Measurements from ENCODE around the gene IPO11.
"Not testable (repeated sequence)": the region's sequence is repeated elsewhere in the genome, so short reads cannot be mapped to it uniquely, and the experiment has no call there.

The IPO11 gene

DNA sequence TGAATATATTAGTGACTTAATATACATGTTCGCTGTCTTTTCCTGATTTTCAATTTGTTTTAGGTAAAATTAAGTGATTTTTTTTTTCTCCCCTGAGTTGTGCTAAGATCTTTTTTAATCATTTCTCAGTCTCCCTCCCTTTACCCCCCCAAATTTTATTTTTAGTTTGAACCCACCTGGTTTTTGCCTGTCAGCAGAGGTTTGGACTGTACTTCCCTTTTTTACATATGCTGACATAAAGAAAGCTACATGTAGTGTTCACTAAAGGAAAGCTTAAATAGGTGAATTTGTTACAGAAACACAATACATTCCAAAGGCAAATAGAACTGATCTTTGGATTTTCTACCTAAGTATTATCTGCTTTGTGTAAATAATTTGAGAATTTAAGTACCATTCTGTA lies 82.2 kb downstream of the IPO11 start:
- H3K36me3 ChIP-seq (ENCODE audit: insufficient read depth, low read length) = peaks cover 4% of the 10 kb centered on the region
- no peaks in the 10 kb centered on the region for H3K9me3 ChIP-seq (ENCODE audit: low read length)
- H3K4me1 ChIP-seq (ENCODE audit: insufficient read depth, low read length) = no peaks in the 10 kb centered on the region
- H3K27me3 ChIP-seq (ENCODE audit: control insufficient read depth in 1 of 2, insufficient read depth in 2 of 2, low read length in 2 of 2) = no peaks in the 10 kb centered on the region
- no peak overlapping the region for H3K4me3 ChIP-seq (ENCODE audit: low read depth in 1 of 2, low read length in 2 of 2)
- H3K27ac ChIP-seq (ENCODE audit: low read depth, low read length) = no peak overlapping the region
- H3K9ac ChIP-seq (ENCODE audit: low read length) = no peak overlapping the region

- no peak overlapping the region for H3K27ac ChIP-seq (ENCODE audit: low read depth, low read length)
- no peaks in the 10 kb centered on the region for H3K9me3 ChIP-seq (ENCODE audit: low read length)
- H3K27me3 ChIP-seq (ENCODE audit: control insufficient read depth in 1 of 2, insufficient read depth in 2 of 2, low read length in 2 of 2) = no peaks in the 10 kb centered on the region
- H3K9ac ChIP-seq (ENCODE audit: low read length) = no peak overlapping the region
- no peak overlapping the region for H3K4me3 ChIP-seq (ENCODE audit: low read depth in 1 of 2, low read length in 2 of 2)
- no peaks in the 10 kb centered on the region for H3K4me1 ChIP-seq (ENCODE audit: insufficient read depth, low read length)
- peaks cover 4% of the 10 kb centered on the region for H3K36me3 ChIP-seq (ENCODE audit: insufficient read depth, low read length)
These were observed 84.3 kb downstream of the IPO11 start for GRCh38 chr5:62496876-62497275.

- no peaks in the 10 kb centered on the region for H3K4me1 ChIP-seq (ENCODE audit: insufficient read depth, low read length)
- no peak overlapping the region for H3K9ac ChIP-seq (ENCODE audit: low read length)
- H3K36me3 ChIP-seq (ENCODE audit: insufficient read depth, low read length) = no peaks in the 10 kb centered on the region
- H3K4me3 ChIP-seq (ENCODE audit: low read depth in 1 of 2, low read length in 2 of 2) = no peak overlapping the region
- H3K27ac ChIP-seq (ENCODE audit: low read depth, low read length) = no peak overlapping the region
- no peaks in the 10 kb centered on the region for H3K27me3 ChIP-seq (ENCODE audit: control insufficient read depth in 1 of 2, insufficient read depth in 2 of 2, low read length in 2 of 2)
- no peaks in the 10 kb centered on the region for H3K9me3 ChIP-seq (ENCODE audit: low read length)
These were observed 86.4 kb downstream of the IPO11 start for GRCh38 chr5:62498961-62499360.

GRCh38 chr5:62499756-62500155 lies 87.2 kb downstream of the IPO11 start:
- Histone ChIP-seq H3K9ac (ENCODE audit: low read length) (no peak overlapping the region), H3K9me3 (ENCODE audit: low read length) (no peaks in the 10 kb centered on the region), H3K27me3 (ENCODE audit: control insufficient read depth in 1 of 2, insufficient read depth in 2 of 2, low read length in 2 of 2) (no peaks in the 10 kb centered on the region), H3K36me3 (ENCODE audit: insufficient read depth, low read length) (no peaks in the 10 kb centered on the region), H3K27ac (ENCODE audit: low read depth, low read length) (no peak overlapping the region), H3K4me1 (ENCODE audit: insufficient read depth, low read length) (no peaks in the 10 kb centered on the region), H3K4me3 (ENCODE audit: low read depth in 1 of 2, low read length in 2 of 2) (no peak overlapping the region)

GRCh38 chr5:62502456-62503101 lies 90.0 kb downstream of the IPO11 start:
- peaks cover 9% of the 10 kb centered on the region for H3K36me3 ChIP-seq (ENCODE audit: insufficient read depth, low read length)

GRCh38 chr5:62504129-62504528 lies 91.6 kb downstream of the IPO11 start:
- Histone ChIP-seq H3K9me3 (ENCODE audit: low read length) (no peaks in the 10 kb centered on the region), H3K9ac (ENCODE audit: low read length) (no peak overlapping the region), H3K27ac (ENCODE audit: low read depth, low read length) (no peak overlapping the region), H3K4me3 (ENCODE audit: low read depth in 1 of 2, low read length in 2 of 2) (no peak overlapping the region), H3K36me3 (ENCODE audit: insufficient read depth, low read length) (peaks cover 9% of the 10 kb centered on the region), H3K4me1 (ENCODE audit: insufficient read depth, low read length) (no peaks in the 10 kb centered on the region), H3K27me3 (ENCODE audit: control insufficient read depth in 1 of 2, insufficient read depth in 2 of 2, low read length in 2 of 2) (no peaks in the 10 kb centered on the region)

More at GRCh38 chr5:62502456-62503101, 90.0 kb downstream of the IPO11 start:
- no peaks in the 10 kb centered on the region for H3K4me1 ChIP-seq (ENCODE audit: insufficient read depth, low read length)
- H3K27ac ChIP-seq (ENCODE audit: low read depth, low read length) = no peak overlapping the region
- no peaks in the 10 kb centered on the region for H3K9me3 ChIP-seq (ENCODE audit: low read length)
- H3K4me3 ChIP-seq (ENCODE audit: low read depth in 1 of 2, low read length in 2 of 2) = no peak overlapping the region
- no peaks in the 10 kb centered on the region for H3K27me3 ChIP-seq (ENCODE audit: control insufficient read depth in 1 of 2, insufficient read depth in 2 of 2, low read length in 2 of 2)
- H3K9ac ChIP-seq (ENCODE audit: low read length) = no peak overlapping the region

- Histone ChIP-seq H3K9me3 (ENCODE audit: low read length) (no peaks in the 10 kb centered on the region), H3K36me3 (ENCODE audit: insufficient read depth, low read length) (peaks cover 9% of the 10 kb centered on the region), H3K27me3 (ENCODE audit: control insufficient read depth in 1 of 2, insufficient read depth in 2 of 2, low read length in 2 of 2) (no peaks in the 10 kb centered on the region), H3K9ac (ENCODE audit: low read length) (no peak overlapping the region), H3K27ac (ENCODE audit: low read depth, low read length) (no peak overlapping the region), H3K4me3 (ENCODE audit: low read depth in 1 of 2, low read length in 2 of 2) (no peak overlapping the region), H3K4me1 (ENCODE audit: insufficient read depth, low read length) (no peaks in the 10 kb centered on the region)
These were observed 94.3 kb downstream of the IPO11 start for GRCh38 chr5:62506659-62507460.

DNA sequence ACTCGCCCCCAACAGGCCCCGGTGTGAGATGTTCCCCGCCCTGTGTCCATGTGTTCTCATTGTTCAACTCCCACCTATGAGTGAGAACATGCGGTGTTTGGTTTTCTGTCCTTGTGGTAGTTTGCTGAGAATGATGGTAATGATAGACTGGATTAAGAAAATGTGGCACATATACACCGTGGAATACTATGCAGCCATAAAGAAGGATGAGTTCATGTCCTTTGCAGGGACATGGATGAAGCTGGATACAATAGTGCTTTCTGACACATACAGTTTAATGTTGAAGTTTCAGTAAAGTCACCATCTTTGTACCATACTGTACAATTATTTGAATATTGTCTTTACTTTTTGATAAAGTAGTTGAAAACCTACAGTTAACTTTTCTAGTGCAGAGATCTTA lies 96.2 kb downstream of the IPO11 start:
- not testable (repeated sequence) for H3K27ac ChIP-seq (ENCODE audit: low read depth, low read length); H3K4me1 ChIP-seq (ENCODE audit: insufficient read depth, low read length); H3K27me3 ChIP-seq (ENCODE audit: control insufficient read depth in 1 of 2, insufficient read depth in 2 of 2, low read length in 2 of 2); H3K36me3 ChIP-seq (ENCODE audit: insufficient read depth, low read length); H3K9me3 ChIP-seq (ENCODE audit: low read length); H3K4me3 ChIP-seq (ENCODE audit: low read depth in 1 of 2, low read length in 2 of 2); H3K9ac ChIP-seq (ENCODE audit: low read length)

DNA sequence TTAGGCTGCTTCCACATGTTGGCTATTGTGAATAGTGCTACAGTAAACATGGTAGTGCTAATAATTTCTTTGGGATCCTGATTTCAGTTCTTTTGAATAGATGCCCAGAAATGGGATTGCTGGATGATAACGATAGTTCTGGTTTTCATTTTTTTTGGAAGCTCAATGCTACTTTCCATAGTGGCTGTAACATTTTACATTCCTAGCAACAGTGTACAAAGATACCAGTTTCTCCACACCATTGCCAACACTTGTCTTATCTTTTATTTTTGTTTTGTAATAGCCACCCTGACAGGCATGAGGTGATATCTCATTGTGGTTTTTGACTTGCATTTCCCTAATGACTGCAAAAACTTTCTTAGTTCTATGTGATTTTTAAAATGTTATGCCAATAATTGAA lies 97.2 kb downstream of the IPO11 start:
- H3K4me3 ChIP-seq (ENCODE audit: low read depth in 1 of 2, low read length in 2 of 2) = no peak overlapping the region
- no peak overlapping the region for H3K9ac ChIP-seq (ENCODE audit: low read length)
- H3K36me3 ChIP-seq (ENCODE audit: insufficient read depth, low read length) = peaks cover 9% of the 10 kb centered on the region
- no peaks in the 10 kb centered on the region for H3K4me1 ChIP-seq (ENCODE audit: insufficient read depth, low read length)
- H3K9me3 ChIP-seq (ENCODE audit: low read length) = no peaks in the 10 kb centered on the region
- no peaks in the 10 kb centered on the region for H3K27me3 ChIP-seq (ENCODE audit: control insufficient read depth in 1 of 2, insufficient read depth in 2 of 2, low read length in 2 of 2)
- no peak overlapping the region for H3K27ac ChIP-seq (ENCODE audit: low read depth, low read length)

DNA sequence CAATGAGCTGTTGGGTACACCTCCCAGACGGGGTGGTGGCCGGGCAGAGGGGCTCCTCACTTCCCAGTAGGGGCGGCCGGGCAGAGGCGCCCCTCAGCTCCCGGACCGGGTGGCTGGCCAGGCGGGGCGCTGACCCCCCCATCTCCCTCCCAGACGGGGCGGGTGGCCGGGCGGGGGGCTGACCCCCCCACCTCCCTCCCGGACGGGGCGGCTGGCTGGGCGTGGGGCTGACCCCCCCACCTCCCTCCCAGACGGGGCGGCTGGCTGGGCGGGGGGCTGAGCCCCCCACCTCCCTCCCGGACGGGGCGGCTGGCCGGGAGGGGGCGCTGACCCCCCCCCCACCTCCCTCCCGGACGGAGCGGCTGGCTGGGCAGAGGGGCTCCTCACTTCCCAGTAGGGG lies 100.5 kb downstream of the IPO11 start:
- not testable (repeated sequence) for H3K4me1 ChIP-seq (ENCODE audit: insufficient read depth, low read length); H3K27ac ChIP-seq (ENCODE audit: low read depth, low read length); H3K36me3 ChIP-seq (ENCODE audit: insufficient read depth, low read length); H3K4me3 ChIP-seq (ENCODE audit: low read depth in 1 of 2, low read length in 2 of 2); H3K9me3 ChIP-seq (ENCODE audit: low read length); H3K27me3 ChIP-seq (ENCODE audit: control insufficient read depth in 1 of 2, insufficient read depth in 2 of 2, low read length in 2 of 2); H3K9ac ChIP-seq (ENCODE audit: low read length)

DNA sequence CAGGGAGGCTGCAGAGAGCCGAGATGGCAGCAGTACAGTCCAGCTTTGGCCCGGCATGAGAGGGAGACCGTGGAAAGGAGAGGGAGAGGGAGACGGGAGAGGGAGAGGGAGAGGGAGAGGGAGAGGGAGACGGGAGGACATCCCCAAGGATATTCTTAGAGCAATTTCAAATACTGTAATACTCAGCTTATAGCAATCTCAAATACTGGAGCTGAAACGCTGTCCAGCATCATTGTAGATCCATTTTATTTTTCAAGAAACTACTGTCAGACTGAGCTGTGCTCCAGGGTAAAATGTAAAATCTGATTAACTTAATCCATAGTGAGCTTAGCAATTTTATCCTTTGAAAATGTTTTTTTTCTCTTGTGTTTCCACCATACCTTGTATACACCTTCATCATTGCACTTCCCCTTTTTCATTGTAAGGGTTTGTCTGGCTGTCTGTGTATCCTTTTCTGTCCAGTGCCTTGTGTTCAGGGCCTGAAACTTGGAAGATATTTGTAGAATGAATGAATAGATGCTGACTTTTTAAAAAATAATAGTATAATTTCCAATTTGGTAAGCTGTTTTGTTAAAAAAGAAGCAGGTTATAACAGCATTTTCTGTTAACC lies 102.1 kb downstream of the IPO11 start:
- Histone ChIP-seq H3K4me1 (ENCODE audit: insufficient read depth, low read length) (no peaks in the 10 kb centered on the region), H3K27me3 (ENCODE audit: control insufficient read depth in 1 of 2, insufficient read depth in 2 of 2, low read length in 2 of 2) (no peaks in the 10 kb centered on the region), H3K4me3 (ENCODE audit: low read depth in 1 of 2, low read length in 2 of 2) (no peak overlapping the region), H3K27ac (ENCODE audit: low read depth, low read length) (no peak overlapping the region), H3K9me3 (ENCODE audit: low read length) (no peaks in the 10 kb centered on the region), H3K36me3 (ENCODE audit: insufficient read depth, low read length) (peaks cover 4% of the 10 kb centered on the region), H3K9ac (ENCODE audit: low read length) (no peak overlapping the region)

Data from muscle layer of colon (tissue), 2 donors.